HG02678 (cell line): Measurements from ENCODE around the gene TIMM50.
"Not testable (repeated sequence)": the region's sequence is repeated elsewhere in the genome, so short reads cannot be mapped to it uniquely, and the experiment has no call there.

ENCODE experiments used
- ATAC-seq: cut with Tn5 transposase; IDR thresholded peaks from one replicate; pipeline ENCODE4 v1.9.1; 2021; ENCODE audit warnings: mild to moderate bottlenecking, moderate library complexity; ENCODE audit not compliant: unreplicated experiment

Gene TIMM50

GRCh38 chr19:39469036-39469435 lies 11.6 kb upstream of the TIMM50 start:
- no peak for ATAC-seq

- no peak for ATAC-seq
Measured at GRCh38 chr19:39469567-39469966, 11.1 kb upstream of the TIMM50 start.

- no peak for ATAC-seq
Measured at GRCh38 chr19:39470724-39471339, 9.8 kb upstream of the TIMM50 start.

GRCh38 chr19:39471756-39472536 lies 8.7 kb upstream of the TIMM50 start:
- ATAC-seq = no peak

GRCh38 chr19:39472746-39473442 lies 7.7 kb upstream of the TIMM50 start:
- no peak for ATAC-seq

- no peak for ATAC-seq
Measured at GRCh38 chr19:39473443-39473960, 7.1 kb upstream of the TIMM50 start.

GRCh38 chr19:39474139-39474620 lies 6.5 kb upstream of the TIMM50 start:
- no peak for ATAC-seq

- no peak for ATAC-seq
Measured at GRCh38 chr19:39475748-39476147, 4.9 kb upstream of the TIMM50 start.

GRCh38 chr19:39479319-39479801 lies 1.3 kb upstream of the TIMM50 start:
- not testable (repeated sequence) for ATAC-seq

GRCh38 chr19:39479916-39480315 lies 722 bp upstream of the TIMM50 start:
- ATAC-seq = no peak

- no peak for ATAC-seq
Measured at GRCh38 chr19:39481229-39481545, 549 bp downstream of the TIMM50 start.

GRCh38 chr19:39481676-39482075 lies 1.0 kb downstream of the TIMM50 start:
- ATAC-seq = no peak

GRCh38 chr19:39483141-39483540 lies 2.5 kb downstream of the TIMM50 start:
- no peak for ATAC-seq

GRCh38 chr19:39489756-39490155 lies 9.1 kb downstream of the TIMM50 start:
- ATAC-seq = no peak

GRCh38 chr19:39492225-39492624 lies 11.6 kb downstream of the TIMM50 start:
- no peak for ATAC-seq

- ATAC-seq = no peak
Measured at GRCh38 chr19:39492788-39493187, 12.2 kb downstream of the TIMM50 start.

- ATAC-seq = no peak
Measured at GRCh38 chr19:39494661-39495060, 14.0 kb downstream of the TIMM50 start.

- no peak for ATAC-seq
Measured at GRCh38 chr19:39496063-39496462, 15.4 kb downstream of the TIMM50 start.

- no peak for ATAC-seq
Measured at GRCh38 chr19:39497701-39497995, 17.0 kb downstream of the TIMM50 start.

GRCh38 chr19:39497996-39498797 lies 17.6 kb downstream of the TIMM50 start:
- ATAC-seq = no peak
